GM19193 (cell line): ENCODE results near the gene ASTN2.

Experiments used
- POLR2A ChIP-seq: IDR thresholded peaks from 4 replicates; pipeline ENCODE4 v1.6.1; 2011; ENCODE audit not compliant: insufficient read depth, insufficient read length; ENCODE audit errors: extremely low read depth

ASTN2 gene

GRCh38 chr9:116387934-116388698 lies 1026.7 kb downstream of the ASTN2 start:
- TF ChIP-seq POLR2A, result no peak

- TF ChIP-seq POLR2A, result no peak
Measured at GRCh38 chr9:116383936-116384335, 1030.9 kb downstream of the ASTN2 start.

- no peak for TF ChIP-seq POLR2A
Measured at GRCh38 chr9:116383133-116383532, 1031.7 kb downstream of the ASTN2 start.

GRCh38 chr9:116382053-116382452 lies 1032.8 kb downstream of the ASTN2 start:
- TF ChIP-seq POLR2A, result no peak

GRCh38 chr9:116381350-116381749 lies 1033.5 kb downstream of the ASTN2 start:
- no peak for TF ChIP-seq POLR2A

GRCh38 chr9:116380496-116380995 lies 1034.3 kb downstream of the ASTN2 start:
- no peak for TF ChIP-seq POLR2A

- TF ChIP-seq POLR2A, result no peak
Measured at GRCh38 chr9:116379821-116380220, 1035.0 kb downstream of the ASTN2 start.

- no peak for TF ChIP-seq POLR2A
Measured at GRCh38 chr9:116378873-116379272, 1036.0 kb downstream of the ASTN2 start.

GRCh38 chr9:116377179-116377798 lies 1037.6 kb downstream of the ASTN2 start:
- TF ChIP-seq POLR2A, result no peak
